Measurements from ENCODE around the gene MLPH.

MLPH gene

GRCh38 chr2:237533668-237534161, 46.7 kb downstream of the MLPH start:
- DNase-seq (ENCODE audit: low read depth), result no peak
- no peak overlapping the region for H3K4me3 ChIP-seq (ENCODE audit: low read depth, low read length)
- no peak for TF ChIP-seq CTCF (IDR thresholded peaks at IDR 0.05; ENCODE audit: control insufficient read depth, extremely low read depth, insufficient read depth)

GRCh38 chr2:237534380-237534779, 47.3 kb downstream of the MLPH start:
- H3K4me3 ChIP-seq (ENCODE audit: low read depth, low read length), result no peak overlapping the region
- no peak for TF ChIP-seq CTCF (IDR thresholded peaks at IDR 0.05; ENCODE audit: control insufficient read depth, extremely low read depth, insufficient read depth)
- no peak for DNase-seq (ENCODE audit: low read depth)

GRCh38 chr2:237535385-237536082, 48.5 kb downstream of the MLPH start:
- no peak overlapping the region for H3K4me3 ChIP-seq (ENCODE audit: low read depth, low read length)
- no peak for TF ChIP-seq CTCF (IDR thresholded peaks at IDR 0.05; ENCODE audit: control insufficient read depth, extremely low read depth, insufficient read depth)
- DNase-seq (ENCODE audit: low read depth), result no peak

- TF ChIP-seq CTCF (IDR thresholded peaks at IDR 0.05; ENCODE audit: control insufficient read depth, extremely low read depth, insufficient read depth), result no peak
- no peak for DNase-seq (ENCODE audit: low read depth)
- H3K4me3 ChIP-seq (ENCODE audit: low read depth, low read length), result no peak overlapping the region
Measured at GRCh38 chr2:237536083-237536415, 49.0 kb downstream of the MLPH start.

- DNase-seq (ENCODE audit: low read depth), result no peak
- TF ChIP-seq CTCF (IDR thresholded peaks at IDR 0.05; ENCODE audit: control insufficient read depth, extremely low read depth, insufficient read depth), result no peak
- no peak overlapping the region for H3K4me3 ChIP-seq (ENCODE audit: low read depth, low read length)
Measured at GRCh38 chr2:237536617-237537016, 49.6 kb downstream of the MLPH start.

- no peak for DNase-seq (ENCODE audit: low read depth)
- TF ChIP-seq CTCF (IDR thresholded peaks at IDR 0.05; ENCODE audit: control insufficient read depth, extremely low read depth, insufficient read depth), result no peak
- no peak overlapping the region for H3K4me3 ChIP-seq (ENCODE audit: low read depth, low read length)
Measured at GRCh38 chr2:237538001-237538720, 51.1 kb downstream of the MLPH start.
